SJSA1 (cell line): Measurements from ENCODE around the gene PHKA1. TPM values are rescaled to one million over a fixed set of nuclear protein-coding genes. Genes with fewer than 3 reads are reported as not detected.
"Not testable (repeated sequence)": the region's sequence is repeated elsewhere in the genome, so short reads cannot be mapped to it uniquely, and the experiment has no call there.

Experiments
- DNase-seq, 2 experiments: peaks; one replicate each; pipeline ENCODE4 v3.0.0-alpha.2; 2015 to 2020; ENCODE audit warnings: low spot score in 2 of 2, low read depth in 1 of 2
- H3K27ac ChIP-seq: fragments of 250-450 bp; sonication (Bioruptor Pico); 2 replicates; pipeline ENCODE4 v1.5.1; 2020; ENCODE audit warnings: mild to moderate bottlenecking, moderate library complexity
- H3K27me3 ChIP-seq: fragments of 250-450 bp; sonication (Bioruptor Pico); replicated peaks from 2 replicates; pipeline ENCODE4 v1.5.1; 2020; ENCODE audit warnings: mild to moderate bottlenecking, moderate library complexity
- H3K36me3 ChIP-seq: fragments of 250-450 bp; sonication (Bioruptor Pico); 2 replicates; pipeline ENCODE4 v1.5.1; 2020; ENCODE audit warnings: mild to moderate bottlenecking
- H3K4me1 ChIP-seq: fragments of 250-450 bp; sonication (Bioruptor Pico); replicated peaks from 2 replicates; pipeline ENCODE4 v1.6.1; 2021; ENCODE audit warnings: mild to moderate bottlenecking
- H3K4me3 ChIP-seq: fragments of 250-450 bp; sonication (Bioruptor Pico); 2 replicates; pipeline ENCODE4 v1.5.1; 2020; ENCODE audit warnings: mild to moderate bottlenecking
- H3K9me3 ChIP-seq: fragments of 250-450 bp; sonication (Bioruptor Pico); replicated peaks from 2 replicates; pipeline ENCODE4 v1.5.1; 2020; ENCODE audit warnings: mild to moderate bottlenecking
- total RNA-seq: library from RNA; depleted of rRNA; stranded (reverse); fragments of >200 nt; shearing (Covaris generic); gene quantifications from 2 replicates; pipeline ENCODE4 v1.2.3, GENCODE V29; 2014

PHKA1 gene
- total RNA-seq, 1 experiment from 2014 or later: 0.21 TPM

- H3K36me3 ChIP-seq: peaks cover 3% of the 10 kb centered on the region
- DNase-seq: no peak
- H3K27me3 ChIP-seq: no peaks in the 10 kb centered on the region
- no peaks in the 10 kb centered on the region for H3K9me3 ChIP-seq
- peak overlapping the region; percentile 61 for H3K4me3 ChIP-seq
- H3K4me1 ChIP-seq: peaks cover 14% of the 10 kb centered on the region
- no peak overlapping the region for H3K27ac ChIP-seq
Observed at GRCh38 chrX:72573158-72573511, 141.0 kb downstream of the PHKA1 start.

DNA sequence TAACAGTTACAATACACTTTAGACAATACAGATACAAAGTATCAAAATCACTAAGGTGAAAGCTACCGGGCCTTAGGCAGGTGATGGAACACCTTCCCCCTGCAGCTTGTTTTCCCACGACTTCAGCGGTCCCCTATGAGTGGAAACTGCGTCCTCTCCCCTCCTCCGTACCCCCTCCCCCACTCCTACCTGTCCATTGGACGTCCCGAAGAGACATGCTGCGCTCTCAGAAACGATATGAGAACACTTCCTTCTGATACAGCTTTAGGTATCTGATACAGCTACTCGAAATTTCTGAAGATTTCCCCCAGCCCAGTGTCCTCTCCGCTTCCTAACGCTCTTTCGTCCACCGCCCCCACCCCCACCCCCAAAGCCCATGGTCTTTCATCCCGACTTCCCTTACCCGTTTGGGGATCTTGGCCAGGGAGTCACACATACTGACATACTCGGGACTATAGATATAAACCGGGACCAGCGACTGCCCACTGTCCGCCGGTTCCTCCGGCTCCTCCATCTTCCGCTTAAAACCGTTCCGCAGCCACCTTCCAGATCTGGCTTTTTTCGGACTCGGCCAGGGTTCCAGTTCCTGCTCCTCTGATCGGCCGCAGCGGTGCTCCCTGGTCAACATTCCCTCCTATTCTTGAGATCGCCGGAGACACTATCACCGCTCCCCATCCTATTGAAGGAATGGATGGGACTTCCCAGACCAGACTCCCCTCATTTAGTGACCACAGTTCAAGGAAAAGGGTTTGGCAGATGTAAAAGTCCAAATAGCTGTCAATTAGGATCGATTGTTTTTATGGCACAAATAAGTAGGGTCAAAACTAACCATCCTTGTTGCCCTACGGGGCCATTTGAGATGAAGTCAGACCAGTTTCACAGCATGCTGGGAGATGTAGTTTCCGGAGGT, 141.6 kb downstream of the PHKA1 start, which contains the start of gene HDAC8:
HDAC8 (minus strand) TSS at position 596 of the 910 bp plus-strand sequence; CDS start at position 514, 82 bp downstream.
- peak; percentile 67 to 83 for DNase-seq
- Histone ChIP-seq H3K27ac (peak within 1 kb of the TSS; percentile 61), H3K4me1 (peaks cover 14% of the 10 kb centered on the region), H3K9me3 (no peaks in the 10 kb centered on the region), H3K27me3 (no peaks in the 10 kb centered on the region), H3K36me3 (peaks cover 9% of the 10 kb centered on the region), H3K4me3 (peak within 1 kb of the TSS; percentile 61)

GRCh38 chrX:72569786-72570185, 144.3 kb downstream of the PHKA1 start:
- Histone ChIP-seq H3K27me3 (no peaks in the 10 kb centered on the region), H3K27ac (no peak overlapping the region), H3K4me1 (peaks cover 14% of the 10 kb centered on the region), H3K4me3 (no peak overlapping the region), H3K36me3 (peaks cover 11% of the 10 kb centered on the region), H3K9me3 (no peaks in the 10 kb centered on the region)
- peak; percentile 9 to 41 for DNase-seq

DNA sequence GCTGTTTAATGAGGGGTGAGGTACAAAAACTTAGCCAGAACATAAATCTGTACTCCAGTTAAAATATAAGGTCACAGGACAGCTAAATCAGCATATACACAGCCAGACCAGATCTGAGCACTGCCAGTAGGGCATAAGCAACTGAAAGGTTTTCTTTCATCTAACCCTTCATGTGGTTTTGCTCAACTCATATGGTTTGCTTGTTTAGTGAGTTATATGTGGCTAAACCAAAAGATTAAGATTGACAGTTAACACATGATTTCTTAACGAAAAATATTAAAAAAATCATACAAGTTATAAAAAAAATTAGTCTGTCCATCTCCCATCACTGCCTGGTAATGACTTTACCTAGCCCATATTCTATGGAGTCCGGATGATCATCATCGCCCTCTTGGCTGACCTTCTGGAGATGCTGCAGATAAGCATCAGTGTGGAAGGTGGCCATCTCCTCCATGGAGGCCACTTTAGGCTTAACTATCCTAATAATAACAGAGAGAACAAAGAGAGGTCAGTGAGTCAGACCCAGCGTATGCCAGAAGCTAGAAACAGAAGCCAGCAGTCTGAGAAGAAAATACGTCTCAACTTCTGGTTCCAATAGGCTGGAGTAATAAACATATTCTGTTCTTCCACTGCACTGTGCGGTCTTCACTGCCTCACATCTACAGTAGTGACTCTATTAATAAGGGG, 145.6 kb downstream of the PHKA1 start:
- DNase-seq: peak; percentile 32 to 39
- Histone ChIP-seq H3K4me1 (peaks cover 14% of the 10 kb centered on the region), H3K9me3 (no peaks in the 10 kb centered on the region), H3K36me3 (peaks cover 11% of the 10 kb centered on the region), H3K4me3 (no peak overlapping the region), H3K27ac (no peak overlapping the region), H3K27me3 (no peaks in the 10 kb centered on the region)

DNA sequence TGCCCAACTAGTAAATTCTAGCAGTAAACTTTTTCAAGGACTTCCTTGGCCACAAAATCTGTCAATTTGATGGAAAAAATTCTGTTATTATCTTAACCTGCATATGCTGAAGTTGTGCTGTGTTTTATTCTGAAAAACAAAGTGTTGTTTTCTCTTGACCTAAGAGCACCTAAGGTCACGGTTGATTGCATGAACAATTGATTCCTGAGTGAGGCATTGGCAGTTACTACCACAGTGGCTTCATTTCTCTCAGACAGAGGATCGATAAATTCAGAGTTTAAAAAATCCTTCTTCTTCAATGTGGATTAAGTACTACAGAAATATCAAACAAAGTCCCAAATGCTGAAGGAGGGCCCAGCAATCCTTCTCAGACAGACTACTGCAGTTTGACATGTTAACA, 147.7 kb downstream of the PHKA1 start:
- DNase-seq: no peak
- Histone ChIP-seq H3K27ac (no peak overlapping the region), H3K27me3 (no peaks in the 10 kb centered on the region), H3K4me1 (peaks cover 14% of the 10 kb centered on the region), H3K36me3 (peaks cover 11% of the 10 kb centered on the region), H3K4me3 (no peak overlapping the region), H3K9me3 (no peaks in the 10 kb centered on the region)

- H3K27ac ChIP-seq, H3K9me3 ChIP-seq, H3K36me3 ChIP-seq, H3K27me3 ChIP-seq, H3K4me3 ChIP-seq, H3K4me1 ChIP-seq, DNase-seq: not testable (repeated sequence)
Observed at GRCh38 chrX:72559655-72560054, 154.5 kb downstream of the PHKA1 start.

GRCh38 chrX:72554448-72555140, 159.5 kb downstream of the PHKA1 start:
- no peaks in the 10 kb centered on the region for H3K27me3 ChIP-seq
- no peaks in the 10 kb centered on the region for H3K9me3 ChIP-seq
- H3K27ac ChIP-seq: no peak overlapping the region
- no peaks in the 10 kb centered on the region for H3K4me1 ChIP-seq
- H3K36me3 ChIP-seq: no peaks in the 10 kb centered on the region
- H3K4me3 ChIP-seq: no peak overlapping the region
- peak in 1 of 2 experiments; percentile 38 for DNase-seq

- not testable (repeated sequence) for H3K9me3 ChIP-seq, H3K36me3 ChIP-seq, H3K27me3 ChIP-seq, H3K4me1 ChIP-seq, H3K27ac ChIP-seq, DNase-seq, H3K4me3 ChIP-seq
Observed at GRCh38 chrX:72552443-72552842, 161.7 kb downstream of the PHKA1 start.

GRCh38 chrX:72545990-72546389, 168.1 kb downstream of the PHKA1 start:
- Histone ChIP-seq H3K36me3 (no peaks in the 10 kb centered on the region; the same call in 1 of the 2 replicates), H3K27ac (no peak overlapping the region), H3K27me3 (no peaks in the 10 kb centered on the region), H3K9me3 (no peaks in the 10 kb centered on the region), H3K4me1 (no peaks in the 10 kb centered on the region), H3K4me3 (no peak overlapping the region)
- no peak for DNase-seq

DNA sequence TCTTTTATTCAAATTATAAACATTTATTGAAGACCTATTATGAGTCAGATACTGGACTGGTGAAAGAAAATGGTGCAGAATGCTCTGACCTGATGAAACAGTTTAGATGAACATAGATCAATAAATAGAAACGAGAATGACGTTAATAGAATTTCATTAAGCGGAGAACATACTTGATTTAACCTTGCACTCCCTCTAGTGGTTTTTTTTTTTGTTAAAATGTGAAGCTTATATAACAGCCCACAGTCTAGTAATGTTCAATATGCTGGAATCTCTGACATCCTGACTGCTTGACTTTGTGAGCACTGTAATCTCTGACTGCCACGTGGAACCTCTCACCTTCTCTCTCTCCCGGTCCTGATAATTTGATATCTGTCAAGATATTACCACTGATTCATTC, 173.8 kb downstream of the PHKA1 start:
- DNase-seq: no peak
- Histone ChIP-seq H3K36me3 (no peaks in the 10 kb centered on the region), H3K4me3 (no peak overlapping the region), H3K27ac (no peak overlapping the region), H3K4me1 (no peaks in the 10 kb centered on the region), H3K27me3 (no peaks in the 10 kb centered on the region), H3K9me3 (no peaks in the 10 kb centered on the region)

GRCh38 chrX:72539822-72540221, 174.3 kb downstream of the PHKA1 start:
- Histone ChIP-seq H3K4me1 (no peaks in the 10 kb centered on the region), H3K36me3 (no peaks in the 10 kb centered on the region), H3K9me3 (no peaks in the 10 kb centered on the region), H3K27ac (no peak overlapping the region), H3K27me3 (no peaks in the 10 kb centered on the region), H3K4me3 (no peak overlapping the region)
- no peak for DNase-seq

- no peak for DNase-seq
- Histone ChIP-seq H3K4me3 (no peak overlapping the region), H3K9me3 (no peaks in the 10 kb centered on the region), H3K27me3 (no peaks in the 10 kb centered on the region), H3K4me1 (no peaks in the 10 kb centered on the region), H3K36me3 (no peaks in the 10 kb centered on the region), H3K27ac (no peak overlapping the region)
Observed at GRCh38 chrX:72536542-72536941, 177.6 kb downstream of the PHKA1 start.

- no peaks in the 10 kb centered on the region for H3K4me1 ChIP-seq
- H3K36me3 ChIP-seq: no peaks in the 10 kb centered on the region
- no peak for DNase-seq
- H3K9me3 ChIP-seq: no peaks in the 10 kb centered on the region
- no peaks in the 10 kb centered on the region for H3K27me3 ChIP-seq
- H3K4me3 ChIP-seq: no peak overlapping the region
- H3K27ac ChIP-seq: no peak overlapping the region
Observed at GRCh38 chrX:72532366-72532765, 181.7 kb downstream of the PHKA1 start.
